ENCODE measurements around the gene CPLX1. TPM values are rescaled to one million over a fixed set of nuclear protein-coding genes. Genes with fewer than 3 reads are reported as not detected.
"Not testable (repeated sequence)": the region's sequence is repeated elsewhere in the genome, so short reads cannot be mapped to it uniquely, and the experiment has no call there.

The CPLX1 gene
- total RNA-seq, 2 donors from 2014 or later: 0.11 to 1.9 TPM

DNA sequence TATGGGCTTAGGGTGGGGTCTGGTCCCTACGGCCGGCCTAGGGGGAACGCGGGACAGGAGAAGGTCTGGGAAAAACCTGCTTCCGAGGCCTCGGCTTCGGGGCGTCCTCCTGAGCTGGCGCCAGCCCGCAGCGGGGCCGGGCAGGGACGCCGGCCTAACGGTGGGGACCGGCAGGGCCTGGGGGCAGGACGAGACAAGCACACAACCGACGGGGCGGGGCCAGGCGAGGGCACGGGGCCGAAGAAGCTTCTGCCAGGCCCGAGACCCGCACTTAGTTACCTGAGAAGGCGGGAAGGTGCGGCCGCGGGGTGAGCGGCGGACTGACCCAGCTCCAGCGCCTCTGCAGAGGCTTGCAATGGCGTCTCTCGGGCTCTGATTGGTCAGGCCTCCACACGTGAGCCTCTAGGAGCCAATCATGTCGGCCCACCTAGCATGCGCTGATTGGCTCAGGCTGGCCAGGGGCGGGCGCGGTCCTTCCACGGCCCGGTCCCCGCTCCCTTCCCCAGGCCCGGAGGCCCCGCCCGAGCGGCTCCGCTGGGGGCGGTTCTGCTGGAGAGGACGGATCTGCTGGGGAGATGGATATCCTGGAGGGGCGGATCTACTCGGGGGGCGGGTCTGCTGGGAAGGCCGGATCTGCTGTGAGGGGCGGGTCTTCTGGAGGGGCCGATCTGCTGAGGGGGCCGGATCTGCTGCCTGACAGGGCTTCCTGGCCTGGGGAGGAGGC is 44.3 kb downstream of the CPLX1 start:
- peak; percentile 99 for DNase-seq (ENCODE audit: low spot score in 2 of 2)
- Mint-ChIP-seq H3K36me3 (peaks cover 30 to 36% of the 10 kb centered on the region in 2 donors), H3K9me3 (no peaks in the 10 kb centered on the region), H3K27ac (peak overlapping the region; percentile 87 to 94)
- ATAC-seq: peak; percentile 96 to 98

DNA sequence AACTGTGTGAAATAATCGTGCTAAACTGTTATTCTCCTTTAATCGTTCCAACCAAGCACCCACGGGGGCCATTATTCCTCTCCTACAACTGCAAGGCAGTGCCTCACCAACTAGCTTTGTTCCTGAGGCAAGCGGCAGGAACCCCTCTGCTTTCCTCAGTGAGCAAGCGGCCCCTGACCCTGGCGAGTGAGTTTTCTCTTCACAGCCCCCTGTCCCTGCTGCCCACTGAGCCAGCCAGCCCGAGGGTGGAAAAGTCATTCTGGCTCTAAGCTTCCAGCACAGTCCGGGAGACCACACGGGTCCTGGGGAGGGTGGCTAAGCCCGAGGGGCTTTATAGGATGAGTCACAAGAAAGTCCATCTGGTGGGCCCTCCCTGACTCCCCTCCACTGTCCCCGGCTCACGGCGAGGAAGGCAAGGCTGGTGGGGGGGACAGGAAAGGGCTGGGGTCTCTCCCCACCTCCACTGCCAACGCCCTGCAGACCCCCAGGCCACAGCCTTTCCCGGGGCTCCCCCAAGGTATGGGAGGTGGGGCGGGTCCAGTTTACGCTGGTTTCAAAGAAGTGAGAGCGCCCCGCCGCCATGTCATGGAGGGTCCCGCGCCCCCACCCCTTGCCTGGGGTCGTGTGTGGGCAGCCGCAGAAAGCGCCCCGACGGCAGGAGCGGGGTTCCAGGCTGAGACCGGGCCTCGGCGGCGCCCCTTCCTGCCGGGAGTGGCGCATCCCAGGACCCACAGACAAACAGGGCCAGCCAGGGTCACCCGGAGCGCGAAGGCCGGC is 45.0 kb downstream of the CPLX1 start:
- ATAC-seq (no peak), DNase-seq (ENCODE audit: low spot score in 2 of 2) (no peak)
- H3K27ac Mint-ChIP-seq: peak overlapping the region; percentile 84 to 94
- no peaks in the 10 kb centered on the region for H3K9me3 Mint-ChIP-seq
- peaks cover 33 to 41% of the 10 kb centered on the region in 2 donors for H3K36me3 Mint-ChIP-seq

GRCh38 chr4:780255-780654 is 45.7 kb downstream of the CPLX1 start:
- Mint-ChIP-seq H3K27ac (peak overlapping the region; percentile 84 to 94), H3K36me3 (peaks cover 36 to 47% of the 10 kb centered on the region in 2 donors)
- not testable (repeated sequence) for H3K9me3 Mint-ChIP-seq; DNase-seq (ENCODE audit: low spot score in 2 of 2); ATAC-seq

DNA sequence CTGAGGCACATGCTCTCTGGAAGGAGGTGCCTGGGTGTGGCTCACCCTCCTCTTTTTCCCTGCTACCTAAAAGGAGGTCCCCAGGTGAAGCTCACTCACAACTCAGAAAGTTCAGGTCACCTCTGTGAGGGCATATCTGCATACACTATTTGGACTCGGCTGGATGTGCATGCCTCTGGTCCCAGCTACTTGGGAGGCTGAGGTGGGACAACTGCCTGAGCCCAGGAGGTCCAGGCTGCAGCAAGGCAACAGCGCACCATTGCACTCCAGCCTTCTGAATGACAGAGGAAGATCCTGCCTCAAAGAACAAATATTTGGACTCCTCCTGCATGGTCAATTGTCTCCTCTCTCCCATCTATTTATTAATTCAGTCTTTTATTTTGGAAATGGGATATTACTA is 46.4 kb downstream of the CPLX1 start:
- peaks cover 36 to 54% of the 10 kb centered on the region in 2 donors for H3K36me3 Mint-ChIP-seq
- DNase-seq (ENCODE audit: low spot score in 2 of 2) (no peak), ATAC-seq (no peak)
- H3K27ac Mint-ChIP-seq: peak overlapping the region in 1 of 2 donors; percentile 32
- H3K9me3 Mint-ChIP-seq: no peaks in the 10 kb centered on the region

DNA sequence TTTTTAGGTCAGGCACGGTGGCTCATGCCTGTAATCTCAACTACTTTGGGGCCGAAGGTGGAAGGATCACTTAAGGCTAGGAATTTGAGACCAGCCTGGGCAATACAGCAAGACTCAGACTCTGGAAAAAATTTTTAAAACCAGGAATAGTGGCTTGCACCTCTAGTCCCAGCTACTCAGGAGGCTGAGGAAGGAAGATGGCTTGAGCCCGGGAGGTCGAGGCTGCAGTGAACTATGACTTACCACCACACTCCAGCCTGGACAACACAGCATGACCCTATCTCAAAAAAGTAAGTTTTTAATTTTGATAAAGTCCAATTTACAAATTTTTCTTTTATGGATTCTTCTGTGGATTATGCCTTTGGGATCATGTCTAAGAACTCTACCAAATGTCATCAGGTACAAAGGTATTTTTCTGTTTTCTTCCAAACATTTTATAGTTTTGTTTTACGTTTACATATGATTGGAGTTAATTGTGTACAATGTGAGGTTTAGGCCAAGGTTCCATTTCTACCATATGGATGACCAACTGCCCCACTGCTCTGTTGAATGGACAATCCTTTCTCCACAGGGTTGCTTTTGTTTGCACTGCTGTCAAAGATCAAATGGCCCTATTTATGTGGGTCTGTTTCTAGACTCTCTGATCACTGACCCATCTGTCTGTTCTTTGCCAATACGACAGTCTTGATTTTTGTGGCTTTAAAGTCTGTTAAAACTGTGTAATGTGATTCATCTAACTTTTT is 48.2 kb downstream of the CPLX1 start:
- DNase-seq (ENCODE audit: low spot score in 2 of 2) (no peak), ATAC-seq (no peak)
- Mint-ChIP-seq H3K27ac (peak overlapping the region in 1 of 2 donors; percentile 71), H3K9me3 (no peaks in the 10 kb centered on the region), H3K36me3 (peaks cover 41 to 58% of the 10 kb centered on the region in 2 donors)

- no peak for DNase-seq (ENCODE audit: low spot score in 2 of 2)
- H3K27ac Mint-ChIP-seq: peak overlapping the region; percentile 24 to 71
- ATAC-seq: no peak
- no peaks in the 10 kb centered on the region for H3K9me3 Mint-ChIP-seq
- peaks cover 41 to 58% of the 10 kb centered on the region in 2 donors for H3K36me3 Mint-ChIP-seq
These were observed 49.0 kb downstream of the CPLX1 start for GRCh38 chr4:776743-777441.

DNA sequence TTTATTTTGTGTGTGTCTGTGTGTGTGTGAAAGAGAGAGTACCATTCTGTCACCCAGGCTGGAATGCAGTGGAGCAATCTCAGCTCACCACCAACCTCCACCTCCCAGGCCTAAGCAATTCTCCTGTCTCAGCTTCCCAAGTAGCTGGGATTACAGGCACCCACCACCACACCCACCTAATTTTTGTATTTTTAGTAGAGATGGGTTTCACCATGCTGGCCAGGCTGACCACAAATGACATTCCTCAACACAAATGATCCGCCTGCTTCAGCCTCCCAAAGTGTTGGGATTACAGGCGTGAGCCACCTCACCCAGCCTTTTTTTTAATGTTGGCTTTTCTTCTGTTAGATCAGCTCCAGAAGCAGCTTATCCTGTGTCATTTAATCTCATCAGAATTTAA is 50.4 kb downstream of the CPLX1 start:
- ATAC-seq; DNase-seq (ENCODE audit: low spot score in 2 of 2); H3K27ac Mint-ChIP-seq; H3K9me3 Mint-ChIP-seq: not testable (repeated sequence)
- H3K36me3 Mint-ChIP-seq: peaks cover 37 to 54% of the 10 kb centered on the region in 2 donors

DNA sequence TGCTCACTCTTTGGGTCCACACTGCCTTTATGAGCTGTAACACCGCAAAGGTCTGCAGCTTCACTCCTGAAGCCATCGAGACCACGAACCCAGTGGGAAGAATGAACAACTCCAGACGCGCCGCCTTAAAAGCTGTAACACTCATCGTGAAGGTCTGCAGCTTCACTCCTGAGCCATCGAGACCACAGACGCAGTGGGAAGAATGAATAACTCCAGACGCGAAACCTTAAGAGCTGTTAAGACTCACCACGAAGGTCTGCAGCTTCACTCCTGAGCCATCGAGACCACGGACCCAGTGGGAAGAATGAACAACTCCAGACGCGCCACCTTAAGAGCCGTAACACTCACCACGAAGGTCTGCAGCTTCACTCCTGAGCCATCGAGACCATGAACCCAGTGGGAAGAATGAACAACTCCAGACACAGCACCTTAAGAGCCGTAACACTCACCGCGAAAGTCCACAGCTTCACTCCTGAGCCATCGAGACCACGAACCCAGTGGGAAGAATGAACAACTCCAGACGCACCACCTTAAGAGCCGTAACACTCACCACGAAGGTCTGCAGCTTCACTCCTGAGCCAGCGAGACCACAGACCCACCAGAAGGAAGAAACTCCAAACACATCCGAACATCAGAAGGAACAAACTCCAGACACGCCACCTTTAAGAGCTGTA is 51.4 kb downstream of the CPLX1 start:
- H3K9me3 Mint-ChIP-seq; ATAC-seq; DNase-seq (ENCODE audit: low spot score in 2 of 2): not testable (repeated sequence)
- Mint-ChIP-seq H3K36me3 (peaks cover 28 to 49% of the 10 kb centered on the region in 2 donors), H3K27ac (peak overlapping the region; percentile 56 to 62)

GRCh38 chr4:773214-773613 is 52.7 kb downstream of the CPLX1 start:
- Mint-ChIP-seq H3K36me3 (peaks cover 25 to 44% of the 10 kb centered on the region in 2 donors), H3K9me3 (no peaks in the 10 kb centered on the region), H3K27ac (peak overlapping the region in 1 of 2 donors; percentile 46)
- no peak for DNase-seq (ENCODE audit: low spot score in 2 of 2)
- no peak for ATAC-seq

DNA sequence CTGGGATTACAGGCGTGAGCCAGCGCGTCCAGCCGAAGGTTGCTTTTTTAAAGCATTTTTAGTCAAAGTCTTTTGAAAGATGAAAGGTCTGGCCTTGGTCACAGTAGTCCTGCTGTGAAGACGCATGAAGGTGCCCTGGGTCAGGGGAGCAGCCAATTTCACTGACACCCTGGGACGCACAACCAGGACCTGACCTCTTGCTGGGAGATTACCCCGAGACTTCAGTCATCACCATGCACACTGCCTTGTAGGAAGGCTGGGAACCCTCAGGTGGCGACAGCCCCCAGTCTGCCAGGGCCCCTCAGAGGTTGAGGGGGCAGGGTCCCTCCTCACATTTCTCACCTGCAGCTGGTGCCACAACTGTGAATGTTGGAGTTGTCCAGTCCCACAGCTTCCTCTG is 53.2 kb downstream of the CPLX1 start:
- H3K27ac Mint-ChIP-seq: no peak overlapping the region
- ATAC-seq (no peak), DNase-seq (ENCODE audit: low spot score in 2 of 2) (no peak)
- peaks cover 25 to 40% of the 10 kb centered on the region in 2 donors for H3K36me3 Mint-ChIP-seq
- H3K9me3 Mint-ChIP-seq: no peaks in the 10 kb centered on the region

DNA sequence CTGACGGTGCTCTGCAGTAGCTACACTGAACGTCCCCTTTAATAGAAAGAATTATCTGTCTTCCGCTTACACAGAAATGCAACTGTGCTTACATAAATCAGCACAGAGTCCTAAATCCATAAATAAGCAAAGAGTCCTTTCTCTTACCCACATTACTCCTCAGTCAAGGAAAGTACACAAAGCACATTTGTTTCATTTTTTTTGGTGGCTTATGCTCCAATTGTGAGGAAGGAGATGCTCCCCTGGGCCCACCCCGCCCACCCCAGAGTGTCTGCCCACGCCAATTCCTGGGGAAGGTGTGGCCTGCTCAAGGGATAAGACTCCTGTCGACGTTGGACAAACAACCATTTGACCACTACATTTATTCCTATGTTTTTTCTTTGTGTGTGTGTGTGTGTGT is 53.8 kb downstream of the CPLX1 start:
- no peak for DNase-seq (ENCODE audit: low spot score in 2 of 2)
- Mint-ChIP-seq H3K9me3 (no peaks in the 10 kb centered on the region), H3K36me3 (peaks cover 20 to 34% of the 10 kb centered on the region in 2 donors), H3K27ac (no peak overlapping the region)
- ATAC-seq: no peak

GRCh38 chr4:771464-771863 is 54.5 kb downstream of the CPLX1 start:
- Mint-ChIP-seq H3K36me3 (peaks cover 15 to 28% of the 10 kb centered on the region in 2 donors), H3K27ac (no peak overlapping the region), H3K9me3 (no peaks in the 10 kb centered on the region)
- ATAC-seq (no peak), DNase-seq (ENCODE audit: low spot score in 2 of 2) (no peak)

GRCh38 chr4:770022-770421 is 55.9 kb downstream of the CPLX1 start:
- no peak overlapping the region for H3K27ac Mint-ChIP-seq
- DNase-seq (ENCODE audit: low spot score in 2 of 2) (no peak), ATAC-seq (no peak)
- H3K36me3 Mint-ChIP-seq: peaks cover 10 to 16% of the 10 kb centered on the region in 2 donors
- H3K9me3 Mint-ChIP-seq: no peaks in the 10 kb centered on the region

- peaks cover 9 to 11% of the 10 kb centered on the region in 2 donors for H3K36me3 Mint-ChIP-seq
- no peak for ATAC-seq
- DNase-seq (ENCODE audit: low spot score in 2 of 2): no peak
- H3K9me3 Mint-ChIP-seq: no peaks in the 10 kb centered on the region
- H3K27ac Mint-ChIP-seq: no peak overlapping the region
These were observed 56.4 kb downstream of the CPLX1 start for GRCh38 chr4:769511-769910.

DNA sequence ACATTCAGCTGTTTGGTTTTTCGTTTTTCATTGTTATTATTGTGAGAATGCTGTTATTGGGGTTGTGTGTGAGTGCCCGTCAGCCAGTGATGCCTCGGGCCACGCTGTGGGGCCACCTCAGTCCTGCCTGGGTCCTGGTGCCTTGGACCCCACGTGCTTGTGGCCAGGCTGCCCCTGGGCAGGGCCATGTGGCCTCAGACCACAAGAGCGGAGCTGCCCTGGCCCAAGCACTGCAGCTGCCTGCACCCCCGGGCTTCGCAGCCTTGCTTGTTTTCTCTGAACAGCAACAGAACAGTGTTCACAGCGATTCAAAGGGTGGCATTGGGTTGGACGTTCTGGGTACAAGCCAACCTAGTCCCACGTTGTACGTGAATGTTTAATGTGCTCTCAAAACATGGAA is 56.9 kb downstream of the CPLX1 start:
- no peak overlapping the region for H3K27ac Mint-ChIP-seq
- ATAC-seq (no peak), DNase-seq (ENCODE audit: low spot score in 2 of 2) (no peak)
- H3K9me3 Mint-ChIP-seq: no peaks in the 10 kb centered on the region
- peaks cover 4 to 8% of the 10 kb centered on the region in 2 donors for H3K36me3 Mint-ChIP-seq

- Mint-ChIP-seq H3K9me3 (no peaks in the 10 kb centered on the region), H3K27ac (no peak overlapping the region), H3K36me3 (peaks cover 4 to 12% of the 10 kb centered on the region in 2 donors)
- ATAC-seq (no peak), DNase-seq (ENCODE audit: low spot score in 2 of 2) (no peak)
These were observed 57.9 kb downstream of the CPLX1 start for GRCh38 chr4:768076-768475.
